Testis (tissue), 2 donors: ENCODE data around the gene LY6G5C.

Experiments used
- CTCF ChIP-seq, 3 experiments: fragments of 450-650 bp in 2 of 3; fragments of 200-600 bp in 1 of 3; sonication (generic) in 1 of 3; IDR thresholded peaks; one replicate each; pipeline ENCODE4 v1.5.1; 2016 to 2019; ENCODE audit warnings: antibody characterized with exemption in 3 of 3, mild to moderate bottlenecking in 2 of 3, moderate library complexity in 1 of 3
- POLR2A ChIP-seq: fragments of 450-650 bp; IDR thresholded peaks from one replicate; pipeline ENCODE4 v1.6.1; 2017; ENCODE audit warnings: antibody characterized with exemption, mild to moderate bottlenecking, moderate library complexity

- TF ChIP-seq CTCF (IDR thresholded peaks at IDR 0.05) (no peak), POLR2A (no peak)
These were observed 5.6 kb upstream of the LY6G5C start for GRCh38 chr6:31686483-31686882.
